Stimulated activated CD4-positive, alpha-beta T cell treated with anti-CD3 and anti-CD28 coated beads, Interleukin-2, amount 100 ng/mL, for 48 hours (primary cell): ENCODE results near the gene ENTPD6.
"Not testable (repeated sequence)": the region's sequence is repeated elsewhere in the genome, so short reads cannot be mapped to it uniquely, and the experiment has no call there.

Experiments used
- DNase-seq, 2 donors: peaks; one replicate each; pipeline ENCODE4 v3.0.0-alpha.2; 2020

The ENTPD6 gene

DNA sequence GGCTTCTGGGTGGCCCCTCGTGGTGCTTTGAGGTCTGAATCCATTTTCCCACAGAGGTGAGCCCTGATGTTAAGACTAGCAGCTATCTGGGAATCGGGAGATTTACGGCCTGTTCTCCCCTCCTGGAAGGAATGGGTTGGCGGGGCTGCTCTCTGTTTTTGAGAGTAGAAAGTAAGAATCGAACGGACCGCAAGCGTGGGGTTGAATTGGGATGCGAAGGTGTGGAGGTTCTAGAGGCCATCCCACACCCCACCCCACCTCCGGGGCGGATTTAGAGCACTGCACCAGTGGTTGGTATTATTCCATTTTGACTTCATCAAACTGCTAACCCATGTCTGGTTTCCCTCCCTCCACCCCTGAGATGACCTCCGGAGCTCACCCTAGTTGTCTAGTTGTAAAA lies 63.8 kb downstream of the ENTPD6 start:
- DNase-seq = no peak

GRCh38 chr20:25259788-25260254 lies 64.3 kb downstream of the ENTPD6 start:
- DNase-seq = no peak

DNA sequence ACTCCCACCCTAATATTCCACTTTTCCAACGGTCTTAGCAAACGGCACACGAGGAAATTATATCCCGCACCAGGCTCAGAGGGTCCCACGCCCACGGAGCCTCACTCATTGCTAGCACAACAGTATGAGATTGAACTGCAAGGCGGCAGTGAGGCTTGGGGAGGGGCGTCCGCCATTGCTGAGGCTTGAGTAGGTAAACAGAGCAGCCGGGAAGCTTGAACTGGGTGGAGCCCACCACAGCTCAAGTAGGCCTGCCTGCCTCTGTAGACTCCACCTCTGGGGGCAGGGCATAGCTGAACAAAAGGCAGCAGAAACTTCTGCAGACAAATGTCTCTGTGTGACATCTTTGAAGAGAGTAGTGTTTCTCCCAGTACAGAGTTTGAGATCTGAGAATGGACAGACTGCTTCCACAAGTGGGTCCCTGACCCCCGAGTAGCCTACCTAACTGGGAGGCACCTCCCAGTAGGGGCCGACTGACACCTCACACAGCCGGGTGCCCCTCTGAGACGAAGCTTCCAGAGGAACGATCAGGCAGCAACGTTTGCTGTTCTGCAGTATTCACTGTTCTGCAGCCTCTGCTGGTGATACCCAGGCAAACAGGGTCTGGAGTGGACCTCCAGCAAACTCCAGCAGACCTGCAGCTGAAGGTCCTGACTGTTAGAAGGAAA lies 65.4 kb downstream of the ENTPD6 start:
- not testable (repeated sequence) for DNase-seq

- no peak for DNase-seq
Measured at GRCh38 chr20:25269057-25269832, 73.7 kb downstream of the ENTPD6 start.

- no peak for DNase-seq
Measured at GRCh38 chr20:25269833-25270170, 74.3 kb downstream of the ENTPD6 start.

DNA sequence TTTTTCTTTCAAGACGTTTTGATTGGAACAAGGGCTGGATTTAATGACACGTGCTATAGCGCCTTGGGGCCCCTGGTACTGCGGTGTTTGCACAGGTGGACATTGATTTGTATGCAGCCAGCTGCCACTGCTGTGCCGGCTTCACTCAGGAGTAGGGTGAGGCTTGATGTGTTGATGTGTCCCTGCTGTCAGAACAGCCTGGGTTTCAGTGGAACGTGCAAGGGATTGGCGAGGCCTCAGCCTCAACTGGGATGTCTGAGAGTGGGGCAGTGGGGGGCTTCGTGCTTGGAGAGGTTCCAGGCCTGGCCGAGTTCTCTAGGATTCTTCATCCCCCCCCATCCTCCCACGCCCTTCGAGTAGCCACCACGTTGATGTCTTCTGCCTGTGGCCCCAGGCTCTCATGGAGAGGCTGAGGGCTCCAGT lies 75.3 kb downstream of the ENTPD6 start:
- no peak for DNase-seq

GRCh38 chr20:25271486-25272222 lies 76.1 kb downstream of the ENTPD6 start:
- DNase-seq = no peak

GRCh38 chr20:25272223-25273000 lies 76.9 kb downstream of the ENTPD6 start:
- no peak for DNase-seq

DNA sequence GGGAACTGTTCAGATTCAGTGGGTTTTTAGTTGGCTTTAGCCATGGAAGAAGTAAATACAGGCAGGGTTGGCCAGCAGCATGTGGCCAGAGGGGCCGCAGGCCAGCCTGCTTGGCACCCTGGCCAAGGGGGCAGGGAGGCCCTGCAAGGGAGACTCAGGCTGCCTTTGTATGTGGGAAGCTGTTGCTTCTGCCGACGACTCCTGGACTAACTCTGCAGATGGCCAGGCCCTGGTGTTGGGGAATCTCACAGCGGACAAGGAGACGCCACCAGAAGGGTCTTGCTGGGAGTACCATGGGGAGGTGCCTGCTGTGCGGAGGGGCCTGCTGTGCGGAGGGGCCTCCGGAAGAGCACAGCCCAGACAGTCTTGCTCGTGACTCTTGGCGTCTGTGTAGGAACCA lies 77.5 kb downstream of the ENTPD6 start:
- DNase-seq = no peak

DNA sequence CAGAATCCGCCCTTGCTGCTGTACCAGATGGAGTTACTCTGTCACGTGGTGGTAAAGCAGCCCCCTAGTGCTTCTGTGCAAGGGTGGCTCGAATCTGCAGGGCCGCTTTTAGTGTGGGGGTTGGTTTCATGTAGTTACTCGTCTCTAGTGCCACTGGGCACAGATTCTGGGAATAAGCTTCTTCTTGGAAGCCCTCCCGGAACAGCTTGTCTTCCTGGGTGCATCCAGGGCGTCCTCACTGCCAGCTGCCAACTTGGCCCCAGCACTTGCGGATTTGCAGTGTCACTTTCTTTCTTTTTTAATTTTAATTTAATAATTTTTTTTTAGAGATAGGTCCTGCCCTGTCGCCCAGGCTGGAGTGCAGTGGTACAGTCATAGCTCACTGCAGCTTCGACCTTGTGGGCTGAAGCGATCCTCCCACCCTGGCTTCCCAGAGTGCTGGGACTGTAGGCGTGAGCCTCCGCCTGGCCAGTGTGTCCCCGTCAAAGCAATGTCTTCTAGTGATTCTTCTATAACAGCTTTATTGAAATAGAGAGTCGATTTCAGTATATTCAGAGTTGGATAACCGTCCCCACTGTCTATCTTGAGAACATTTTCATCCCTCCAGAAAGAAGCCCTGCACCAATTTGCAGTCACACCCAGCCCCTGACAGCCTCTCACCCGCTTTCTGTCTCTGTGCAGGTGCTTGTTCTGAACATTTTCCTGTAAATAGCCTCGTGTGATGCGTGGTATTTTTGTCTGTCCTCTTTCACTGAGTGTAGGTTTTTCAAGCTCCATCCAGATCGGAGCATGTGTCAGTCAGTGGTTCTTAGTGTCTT lies 78.2 kb downstream of the ENTPD6 start:
- DNase-seq = no peak

DNA sequence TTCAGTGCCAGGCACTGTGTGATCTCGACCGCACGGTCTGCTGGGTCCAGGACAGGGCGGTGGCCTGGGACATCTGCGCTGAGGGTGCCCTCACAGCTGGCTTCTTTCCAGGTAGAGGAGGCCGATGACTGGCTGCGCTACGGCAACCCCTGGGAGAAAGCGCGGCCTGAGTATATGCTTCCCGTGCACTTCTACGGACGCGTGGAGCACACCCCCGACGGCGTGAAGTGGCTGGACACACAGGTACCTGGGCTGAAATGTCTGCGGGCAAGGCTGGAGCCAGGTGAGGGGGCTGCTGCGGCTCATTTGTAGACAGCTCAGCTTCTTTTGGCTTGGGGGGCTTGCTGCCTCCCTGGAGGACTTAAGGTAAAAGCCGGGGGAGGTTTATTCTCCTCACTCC lies 79.0 kb downstream of the ENTPD6 start:
- no peak for DNase-seq

GRCh38 chr20:25274891-25275812 lies 79.6 kb downstream of the ENTPD6 start:
- no peak for DNase-seq

DNA sequence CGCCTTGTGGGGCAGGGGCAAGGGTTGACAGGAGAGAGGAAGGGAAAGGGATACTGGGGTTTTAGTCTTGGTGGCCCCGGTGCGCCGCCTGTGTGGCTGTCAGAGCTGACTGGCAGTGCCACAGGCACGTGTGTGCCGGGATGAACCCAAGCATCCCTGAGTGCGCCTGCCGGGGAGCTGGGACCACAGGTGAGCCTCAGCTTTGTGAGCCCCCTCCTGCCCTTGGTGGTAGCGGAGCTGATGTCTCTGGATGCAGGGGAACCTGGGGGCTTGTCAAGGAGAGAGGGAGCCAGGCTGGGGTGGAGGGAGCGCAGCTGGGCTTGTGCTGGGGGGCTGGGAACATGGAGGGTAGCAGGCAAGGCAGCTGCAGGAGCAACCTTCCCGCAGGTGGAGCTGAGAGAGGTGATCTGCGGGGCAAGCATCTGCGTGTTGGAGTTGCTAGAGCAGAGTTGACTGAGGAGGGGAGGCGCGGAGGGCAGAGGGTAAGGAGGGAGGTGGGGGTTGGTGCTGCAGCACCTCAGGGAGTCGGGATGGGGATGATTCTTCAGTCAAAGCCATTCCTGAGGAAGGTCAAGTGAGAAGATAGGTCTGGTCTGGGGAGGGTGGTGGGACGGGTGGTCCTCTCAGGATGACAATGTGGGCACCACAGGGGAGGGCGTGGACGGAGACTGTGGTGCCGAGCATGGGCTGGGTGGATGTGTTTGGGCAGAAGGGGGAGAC lies 80.5 kb downstream of the ENTPD6 start:
- DNase-seq = no peak
